T-cell (primary cell): ENCODE data around the gene PLD3. TPM values are rescaled to one million over a fixed set of nuclear protein-coding genes. Genes with fewer than 3 reads are reported as not detected.

ENCODE experiments used
- ATAC-seq, 4 experiments: fragments of 200-7000 bp in 3 of 4; fragments of 150-1000 bp in 1 of 4; cut with Tn5 transposase; replicated peaks in 1 of 4; 1 replicate in 3 of 4; 2 replicates in 1 of 4; pipeline ENCODE4 v1.10.0; 2021; ENCODE audit warnings: moderate library complexity in 3 of 4, mild to moderate bottlenecking in 2 of 4, moderate number of reproducible peaks in 1 of 4
- CTCF ChIA-PET, 2 donors: fragments of 300-600 bp; sonication (Branson Sonifier 250); formaldehyde crosslinking; loops; one replicate each; lab custom pipeline; 2022; ENCODE audit warnings: antibody characterized with exemption in 2 of 2; lab: Charles Lee
- POLR2A ChIA-PET, 2 donors: fragments of 300-600 bp; sonication (Branson Sonifier 250); formaldehyde crosslinking; loops; one replicate each; lab custom pipeline; 2022; ENCODE audit warnings: antibody characterized with exemption in 2 of 2; lab: Charles Lee
- DNase-seq, 35 experiments: peaks; one replicate each; pipeline versions ENCODE4 v3.0.0 to v3.0.0-alpha.2; 2013 to 2023
- H3K27ac ChIP-seq: one replicate; pipeline ENCODE4 v1.5.1; 2013; ENCODE audit warnings: low read length
- H3K27me3 ChIP-seq, 2 experiments: replicated peaks in 1 of 2; 1 replicate in 1 of 2; 2 replicates in 1 of 2; pipeline versions ENCODE4 v1.6.1 to v1.7.0; 2013; ENCODE audit warnings: low read length in 1 of 2, mixed read lengths in 1 of 2; ENCODE audit not compliant: control insufficient read depth in 2 of 2, insufficient read depth in 2 of 2; ENCODE audit errors: extremely low read depth in 1 of 2
- H3K36me3 ChIP-seq, 2 donors: 1 replicate in 1 of 2; 2 replicates in 1 of 2; pipeline versions ENCODE4 v1.6.1 to v1.7.0; 2013; ENCODE audit warnings: low read length in 1 of 2; ENCODE audit not compliant: control insufficient read depth in 2 of 2, insufficient read depth in 1 of 2; ENCODE audit errors: extremely low read depth in 1 of 2
- H3K4me1 ChIP-seq, 2 experiments: 1 replicate in 1 of 2; 2 replicates in 1 of 2; pipeline versions ENCODE4 v1.6.1 to v1.7.0; 2013; ENCODE audit warnings: low read length in 2 of 2, mixed read lengths in 1 of 2; ENCODE audit not compliant: insufficient read depth in 2 of 2, control insufficient read depth in 1 of 2; ENCODE audit errors: extremely low read depth in 1 of 2
- H3K4me3 ChIP-seq, 2 donors: 1 replicate in 1 of 2; 2 replicates in 1 of 2; pipeline versions ENCODE4 v1.5.1 to v1.7.0; 2013; ENCODE audit warnings: mild to moderate bottlenecking in 2 of 2, low read length in 1 of 2, moderate library complexity in 1 of 2; ENCODE audit not compliant: control insufficient read depth in 1 of 2; ENCODE audit errors: extremely low read depth in 1 of 2
- H3K9me3 ChIP-seq: 2 replicates; pipeline ENCODE4 v1.7.0; 2013
- H3K27ac Mint-ChIP-seq, 2 donors: one replicate each; pipeline ENCODE4 v1.8.0; 2020 to 2021; ENCODE audit warnings: mild to moderate bottlenecking in 2 of 2, mixed read lengths in 2 of 2
- H3K27me3 Mint-ChIP-seq, 2 donors: one replicate each; pipeline ENCODE4 v1.8.0; 2021 to 2022; ENCODE audit warnings: mixed read lengths in 2 of 2
- H3K36me3 Mint-ChIP-seq: one replicate; pipeline ENCODE4 v1.8.0; 2021; ENCODE audit warnings: mixed read lengths
- H3K4me1 Mint-ChIP-seq, 3 donors: one replicate each; pipeline ENCODE4 v1.8.0; 2020 to 2022; ENCODE audit warnings: mixed read lengths in 3 of 3, mild to moderate bottlenecking in 1 of 3
- H3K4me3 Mint-ChIP-seq, 3 donors: one replicate each; pipeline ENCODE4 v1.8.0; 2020 to 2022; ENCODE audit warnings: mild to moderate bottlenecking in 3 of 3, mixed read lengths in 3 of 3, moderate library complexity in 3 of 3
- H3K9me3 Mint-ChIP-seq, 3 donors: one replicate each; pipeline ENCODE4 v1.8.0; 2020 to 2022; ENCODE audit warnings: mixed read lengths in 3 of 3
- WGBS: methylation state at CpG from one replicate; pipeline ENCODE4 v1.1.5; 2013; ENCODE audit warnings: missing lambda C conversion rate; ENCODE audit not compliant: insufficient coverage; 5-methylcytosine and 5-hydroxymethylcytosine counted together
- total RNA-seq, 35 experiments: library from RNA in 6 of 35; stranded (reverse) in 6 of 35; fragments of 120-200 nt in 1 of 35; gene quantifications; one replicate each; pipeline versions ENCODE4 v1.2.1 to v1.2.4 and lab custom pipeline; 2013 to 2026

PLD3 gene, protein sequence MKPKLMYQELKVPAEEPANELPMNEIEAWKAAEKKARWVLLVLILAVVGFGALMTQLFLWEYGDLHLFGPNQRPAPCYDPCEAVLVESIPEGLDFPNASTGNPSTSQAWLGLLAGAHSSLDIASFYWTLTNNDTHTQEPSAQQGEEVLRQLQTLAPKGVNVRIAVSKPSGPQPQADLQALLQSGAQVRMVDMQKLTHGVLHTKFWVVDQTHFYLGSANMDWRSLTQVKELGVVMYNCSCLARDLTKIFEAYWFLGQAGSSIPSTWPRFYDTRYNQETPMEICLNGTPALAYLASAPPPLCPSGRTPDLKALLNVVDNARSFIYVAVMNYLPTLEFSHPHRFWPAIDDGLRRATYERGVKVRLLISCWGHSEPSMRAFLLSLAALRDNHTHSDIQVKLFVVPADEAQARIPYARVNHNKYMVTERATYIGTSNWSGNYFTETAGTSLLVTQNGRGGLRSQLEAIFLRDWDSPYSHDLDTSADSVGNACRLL
- total RNA-seq (100 to 1,000 TPM in 3 of 5 donors, 10 to 100 TPM in 2; 71.0 to 120 (median 118) TPM), total RNA-seq (lab: John Stamatoyannopoulos, UW) (9.5 to 160 (median 47.0) reads per million in 29 experiments)
- total RNA-seq (2013): 81.4 TPM

DNA sequence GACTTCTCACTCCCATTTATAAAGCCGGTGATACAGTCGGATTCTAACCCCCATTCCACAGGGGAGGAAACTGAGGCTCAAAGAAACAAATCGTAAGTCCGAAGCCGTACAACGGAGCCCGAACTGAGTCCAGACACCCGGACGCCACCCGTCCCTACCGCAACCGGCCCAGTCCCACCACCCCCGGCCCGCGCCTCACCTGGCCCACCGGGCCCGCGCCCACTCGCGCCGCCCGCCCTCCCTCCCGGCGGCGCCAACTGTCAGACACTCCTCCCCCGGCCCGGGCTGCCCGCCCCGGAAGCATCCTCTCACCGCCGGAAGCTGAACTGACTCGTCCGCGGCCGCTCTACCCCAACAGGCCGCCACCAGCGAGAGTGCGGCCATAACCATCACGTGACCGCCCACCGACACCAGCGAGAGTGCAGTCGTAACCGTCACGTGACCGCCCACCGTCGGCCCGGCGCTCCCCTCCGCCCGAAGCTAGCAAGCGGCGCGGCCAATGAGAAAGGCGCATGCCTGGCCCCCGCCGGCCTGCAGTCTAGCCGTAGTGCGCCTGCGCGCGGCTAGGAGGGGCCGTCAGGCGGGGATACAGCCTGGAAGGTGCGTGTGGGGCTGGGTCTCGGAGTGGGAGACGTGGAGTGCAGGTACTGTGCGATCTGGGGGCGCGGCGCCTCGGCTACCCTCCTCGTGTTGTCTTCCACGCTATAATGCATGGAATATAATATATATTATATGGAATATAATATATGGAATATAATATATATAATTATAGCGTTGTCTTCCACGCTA is at the start of gene PLD3, which contains the start of gene C19orf47:
TSS of gene PLD3 (plus strand) at position 571 of the 789 bp plus-strand sequence. CDS start 17,789 bp downstream, outside the sequence.
TSS of gene C19orf47 (minus strand) at position 273 of the 789 bp plus-strand sequence. CDS start 6,540 bp downstream, outside the sequence.
- Histone ChIP-seq H3K4me3 (peak within 1 kb of the TSS; percentile 68 to 72), H3K27me3 (no peaks in the 10 kb centered on the region), H3K27ac (peak within 1 kb of the TSS; percentile 74), H3K4me1 (peaks cover 6 to 19% of the 10 kb centered on the region in 2 experiments), H3K36me3 (no peaks in the 10 kb centered on the region), H3K9me3 (no peaks in the 10 kb centered on the region)
- ATAC-seq: peak; percentile 91 to 98 (median 95)
- peak within 1 kb of the TSS; percentile 81 to 88 for H3K27ac Mint-ChIP-seq
- no peaks in the 10 kb centered on the region for H3K9me3 Mint-ChIP-seq
- peak; percentile 91 to 99 (median 98) for DNase-seq
- CTCF ChIA-PET: interaction anchor here in 1 of 2 donors (0.6 to 1.2 kb wide), 7 partner anchors 32 to 1949 kb away, joined by 3 to 6 read pairs (median 4); partner anchors contain the start of genes BLVRB, DYRK1B and RAB4B
- H3K4me3 Mint-ChIP-seq: peak within 1 kb of the TSS; percentile 82 to 90 (median 85)
- H3K27me3 Mint-ChIP-seq: no peaks in the 10 kb centered on the region
- under 1% methylated on average over 57 of the region's 77 CpGs for WGBS
- peaks cover 30 to 37% (median 31%) of the 10 kb centered on the region in 3 donors for H3K4me1 Mint-ChIP-seq
- POLR2A ChIA-PET: interaction anchor here (0.5 to 0.6 kb wide), 2 partner anchors 90 to 980 kb away, joined by 3 read pairs; no protein-coding TSS in a partner anchor
- peaks cover 6% of the 10 kb centered on the region for H3K36me3 Mint-ChIP-seq

DNA sequence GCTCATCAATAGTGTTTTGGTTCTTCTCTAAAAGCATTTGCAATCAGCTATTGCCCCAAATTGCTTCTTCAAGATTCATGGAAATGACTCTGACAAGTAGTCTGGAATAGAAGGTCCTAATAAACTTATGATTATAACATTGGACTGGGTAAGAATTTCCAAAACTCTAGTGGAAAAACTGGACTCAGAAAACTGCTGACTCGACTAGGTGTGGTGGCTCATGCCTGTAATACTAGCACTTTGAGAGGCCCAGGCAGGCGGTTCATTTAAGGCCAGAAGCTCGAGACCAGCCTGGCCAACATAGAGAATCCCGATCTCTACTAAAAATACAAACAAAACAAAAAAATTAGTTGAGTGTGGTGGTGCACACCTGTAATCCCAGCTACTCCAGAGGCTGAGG is 47.8 kb upstream of the PLD3 start:
- H3K27me3 Mint-ChIP-seq: no peaks in the 10 kb centered on the region
- no peaks in the 10 kb centered on the region for H3K36me3 Mint-ChIP-seq
- no peak for DNase-seq
- no peaks in the 10 kb centered on the region for H3K9me3 Mint-ChIP-seq
- Histone ChIP-seq H3K4me3 (no peak overlapping the region), H3K27me3 (no peaks in the 10 kb centered on the region), H3K36me3 (no peaks in the 10 kb centered on the region), H3K27ac (no peak overlapping the region), H3K9me3 (no peaks in the 10 kb centered on the region), H3K4me1 (no peaks in the 10 kb centered on the region)
- H3K4me1 Mint-ChIP-seq: peaks cover 0 to 3% (median 3%) of the 10 kb centered on the region in 3 donors
- ChIA-PET CTCF (interaction anchor here in 1 of 2 donors (0.5 kb wide), 1 partner anchor 42 kb away, joined by 3 read pairs; no protein-coding TSS in a partner anchor), POLR2A (no interaction called here)
- no CpG with 5 or more reads among the region's 4 CpGs for WGBS
- no peak for ATAC-seq
- H3K4me3 Mint-ChIP-seq: no peak overlapping the region
- no peak overlapping the region for H3K27ac Mint-ChIP-seq

DNA sequence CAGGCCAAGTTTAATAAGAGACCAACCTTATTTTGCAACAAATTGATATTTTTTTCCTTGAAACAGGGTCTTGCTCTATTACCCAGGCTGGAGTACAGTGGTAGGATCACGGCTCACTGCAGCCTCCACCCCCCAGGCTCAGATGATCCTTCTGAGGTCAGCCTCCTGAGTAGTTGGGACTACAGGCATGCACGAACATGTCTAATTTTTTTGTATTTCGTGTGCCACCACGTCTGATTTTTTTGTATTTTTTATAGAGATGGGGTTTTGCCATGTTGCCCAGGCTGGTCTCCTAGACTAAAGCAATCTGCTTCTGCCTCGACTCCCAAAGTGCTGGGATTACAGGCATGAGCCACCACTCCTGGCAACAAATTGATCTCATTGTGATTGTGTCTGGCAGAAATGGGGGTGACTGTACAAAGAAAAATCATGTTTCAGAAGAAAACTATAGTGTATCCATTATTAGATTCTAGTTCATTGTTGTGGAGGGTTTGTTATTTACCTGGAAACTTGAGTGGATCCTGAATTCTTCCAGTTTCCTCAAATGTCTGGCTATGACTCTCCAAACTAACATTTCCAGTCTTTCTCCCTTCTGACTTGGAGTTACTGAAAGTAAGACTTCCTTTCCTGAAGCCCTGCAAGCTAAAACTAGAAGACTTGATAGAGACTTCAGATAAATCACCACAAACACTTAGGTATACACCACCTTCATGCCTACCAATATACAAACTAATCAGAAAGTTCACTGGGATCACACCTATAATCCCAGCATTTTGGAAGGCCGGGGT is 46.1 kb upstream of the PLD3 start:
- no peaks in the 10 kb centered on the region for H3K27me3 Mint-ChIP-seq
- WGBS: 82% methylated on average over 2 of the region's 6 CpGs
- no peak overlapping the region for H3K4me3 Mint-ChIP-seq
- H3K36me3 Mint-ChIP-seq: no peaks in the 10 kb centered on the region
- no peak overlapping the region for H3K27ac Mint-ChIP-seq
- ATAC-seq: no peak
- no peak overlapping the region for H3K27ac ChIP-seq
- no peak for DNase-seq
- no peaks in the 10 kb centered on the region for H3K9me3 ChIP-seq
- no peaks in the 10 kb centered on the region for H3K36me3 ChIP-seq
- H3K4me3 ChIP-seq: no peak overlapping the region
- H3K4me1 Mint-ChIP-seq: peaks cover 0 to 3% (median 3%) of the 10 kb centered on the region in 3 donors
- no peaks in the 10 kb centered on the region for H3K9me3 Mint-ChIP-seq
- CTCF ChIA-PET: no interaction called here
- H3K4me1 ChIP-seq: no peaks in the 10 kb centered on the region
- POLR2A ChIA-PET: no interaction called here
- no peaks in the 10 kb centered on the region for H3K27me3 ChIP-seq

DNA sequence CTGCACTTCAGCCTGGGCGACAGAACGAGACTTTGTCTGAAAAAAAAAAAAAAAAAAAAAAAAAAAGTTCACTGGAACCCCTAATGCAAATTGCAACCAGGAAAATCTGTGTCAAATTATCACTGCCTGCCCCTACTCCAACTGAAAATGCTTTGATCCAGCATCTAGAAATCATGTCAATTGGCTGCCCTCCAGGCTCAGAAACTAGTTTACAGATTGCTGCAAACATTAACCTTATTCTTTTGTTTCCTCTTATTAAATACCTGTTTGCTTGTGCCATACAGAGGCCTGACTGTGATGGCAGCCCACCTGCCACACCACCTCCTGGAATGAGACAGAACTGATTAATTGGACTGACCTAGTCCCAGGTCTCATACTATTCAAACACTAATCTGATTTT is 44.7 kb upstream of the PLD3 start:
- Histone ChIP-seq H3K27me3 (no peaks in the 10 kb centered on the region), H3K27ac (no peak overlapping the region), H3K4me3 (no peak overlapping the region), H3K4me1 (no peaks in the 10 kb centered on the region), H3K36me3 (no peaks in the 10 kb centered on the region), H3K9me3 (no peaks in the 10 kb centered on the region)
- ChIA-PET POLR2A (no interaction called here), CTCF (interaction anchor here in 1 of 2 donors (0.5 kb wide), 1 partner anchor 240 kb away, joined by 5 read pairs; no protein-coding TSS in a partner anchor)
- Mint-ChIP-seq H3K27ac (no peak overlapping the region), H3K27me3 (no peaks in the 10 kb centered on the region), H3K9me3 (no peaks in the 10 kb centered on the region), H3K4me3 (no peak overlapping the region), H3K4me1 (peaks cover 0 to 3% (median 3%) of the 10 kb centered on the region in 3 donors), H3K36me3 (no peaks in the 10 kb centered on the region)
- no peak for ATAC-seq
- WGBS: 92% methylated on average over 2 of the region's 2 CpGs
- DNase-seq: no peak

DNA sequence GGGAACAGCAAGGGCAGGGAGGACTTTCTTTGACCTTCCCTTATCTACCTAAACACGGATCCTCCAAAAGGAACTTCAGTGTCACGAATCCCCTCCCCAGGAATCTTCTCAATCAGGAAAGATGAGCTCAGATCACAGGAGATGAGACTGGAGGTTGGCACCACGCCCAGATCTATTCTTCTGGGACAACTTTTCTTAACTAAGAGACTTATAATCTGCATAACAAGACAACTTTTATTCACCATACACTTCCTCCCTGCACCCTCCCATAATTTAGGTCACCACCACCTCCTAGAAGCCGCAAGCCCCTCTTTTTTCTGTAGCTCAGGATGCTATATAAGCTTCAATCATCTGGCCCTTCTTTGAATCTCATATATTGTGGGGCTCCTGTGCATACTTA is 44.2 kb upstream of the PLD3 start:
- Histone ChIP-seq H3K36me3 (no peaks in the 10 kb centered on the region), H3K27ac (no peak overlapping the region), H3K9me3 (no peaks in the 10 kb centered on the region), H3K4me1 (no peaks in the 10 kb centered on the region), H3K4me3 (no peak overlapping the region), H3K27me3 (no peaks in the 10 kb centered on the region)
- H3K27me3 Mint-ChIP-seq: no peaks in the 10 kb centered on the region
- ChIA-PET POLR2A (no interaction called here), CTCF (interaction anchor here (0.5 to 1.7 kb wide), 3 partner anchors 140 to 331 kb away, joined by 3 to 17 read pairs (median 5); partner anchors contain the start of gene SERTAD3 (in 1 of the 2))
- H3K9me3 Mint-ChIP-seq: no peaks in the 10 kb centered on the region
- DNase-seq: no peak
- no peaks in the 10 kb centered on the region for H3K36me3 Mint-ChIP-seq
- 75% methylated on average over 2 of the region's 4 CpGs for WGBS
- peaks cover 0 to 3% (median 3%) of the 10 kb centered on the region in 3 donors for H3K4me1 Mint-ChIP-seq
- H3K4me3 Mint-ChIP-seq: no peak overlapping the region
- ATAC-seq: no peak
- H3K27ac Mint-ChIP-seq: no peak overlapping the region
